SKM-1 (cell line): ENCODE measurements around the gene F8A1.
"Not testable (repeated sequence)": the region's sequence is repeated elsewhere in the genome, so short reads cannot be mapped to it uniquely, and the experiment has no call there.

Source experiments
- DNase-seq: peaks from one replicate; lab custom pipeline; 2025; ENCODE audit not compliant: unreplicated experiment; lab: John Stamatoyannopoulos, UW

F8A1 gene

DNA sequence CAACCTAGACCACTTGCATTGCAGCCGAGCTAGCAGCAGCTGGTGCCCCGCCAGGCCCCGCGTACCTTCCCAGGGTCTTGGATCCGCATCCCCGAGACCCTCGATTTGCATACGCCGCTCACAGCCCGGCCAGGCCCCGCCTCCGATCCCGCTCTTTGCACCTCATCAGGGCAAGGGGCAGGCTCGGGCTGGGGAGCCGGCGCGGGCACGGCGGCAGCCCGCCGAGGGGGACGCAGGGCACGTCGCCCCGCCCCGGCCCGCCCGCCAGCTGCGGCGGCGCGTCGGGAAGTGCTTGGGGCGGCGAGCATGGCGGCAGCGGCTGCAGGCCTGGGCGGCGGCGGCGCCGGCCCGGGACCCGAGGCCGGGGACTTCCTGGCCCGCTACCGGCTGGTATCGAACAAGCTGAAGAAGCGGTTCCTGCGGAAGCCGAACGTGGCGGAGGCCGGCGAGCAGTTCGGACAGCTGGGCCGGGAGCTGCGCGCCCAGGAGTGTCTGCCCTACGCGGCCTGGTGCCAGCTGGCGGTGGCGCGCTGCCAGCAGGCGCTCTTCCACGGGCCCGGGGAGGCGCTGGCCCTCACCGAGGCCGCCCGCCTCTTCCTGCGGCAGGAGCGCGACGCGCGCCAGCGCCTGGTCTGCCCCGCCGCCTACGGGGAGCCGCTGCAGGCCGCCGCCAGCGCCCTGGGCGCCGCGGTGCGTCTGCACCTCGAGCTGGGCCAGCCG is at the start of gene F8A1:
Gene F8A1, plus strand, starts transcription at position 287 of the 720 bp plus-strand sequence. Its CDS starts 20 bp downstream, at position 307.
- not testable (repeated sequence) for DNase-seq

- peak; percentile 1 for DNase-seq
Measured at GRCh38 chrX:154840856-154841255, 45.3 kb upstream of the F8A1 start.

- DNase-seq, result no peak
Measured at GRCh38 chrX:154850957-154851611, 35.1 kb upstream of the F8A1 start.

- DNase-seq, result no peak
Measured at GRCh38 chrX:154855256-154855655, 30.9 kb upstream of the F8A1 start.

- not testable (repeated sequence) for DNase-seq
Measured at GRCh38 chrX:154868522-154868921, 17.6 kb upstream of the F8A1 start.

- no peak for DNase-seq
Measured at GRCh38 chrX:154873329-154873728, 12.8 kb upstream of the F8A1 start.

GRCh38 chrX:154884069-154884468 is 2.1 kb upstream of the F8A1 start:
- DNase-seq, result not testable (repeated sequence)

GRCh38 chrX:154885057-154885456 is 1.1 kb upstream of the F8A1 start:
- not testable (repeated sequence) for DNase-seq

- DNase-seq, result not testable (repeated sequence)
Measured at GRCh38 chrX:154885549-154885948, 606 bp upstream of the F8A1 start.

DNA sequence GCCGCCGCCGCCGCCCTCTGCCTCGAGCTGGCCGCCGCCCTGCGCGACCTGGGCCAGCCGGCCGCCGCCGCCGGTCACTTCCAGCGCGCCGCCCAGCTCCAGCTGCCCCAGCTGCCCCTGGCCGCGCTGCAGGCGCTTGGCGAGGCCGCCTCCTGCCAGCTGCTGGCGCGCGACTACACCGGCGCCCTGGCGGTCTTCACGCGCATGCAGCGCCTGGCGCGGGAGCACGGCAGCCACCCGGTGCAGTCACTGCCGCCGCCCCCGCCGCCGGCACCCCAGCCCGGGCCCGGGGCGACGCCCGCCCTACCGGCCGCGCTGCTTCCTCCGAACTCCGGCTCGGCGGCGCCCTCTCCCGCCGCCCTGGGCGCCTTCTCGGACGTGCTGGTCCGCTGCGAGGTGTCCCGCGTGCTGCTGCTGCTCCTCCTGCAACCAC is 650 bp downstream of the F8A1 start:
- DNase-seq, result not testable (repeated sequence)

- DNase-seq, result no peak
Measured at GRCh38 chrX:154890990-154891639, 5.0 kb downstream of the F8A1 start.

DNA sequence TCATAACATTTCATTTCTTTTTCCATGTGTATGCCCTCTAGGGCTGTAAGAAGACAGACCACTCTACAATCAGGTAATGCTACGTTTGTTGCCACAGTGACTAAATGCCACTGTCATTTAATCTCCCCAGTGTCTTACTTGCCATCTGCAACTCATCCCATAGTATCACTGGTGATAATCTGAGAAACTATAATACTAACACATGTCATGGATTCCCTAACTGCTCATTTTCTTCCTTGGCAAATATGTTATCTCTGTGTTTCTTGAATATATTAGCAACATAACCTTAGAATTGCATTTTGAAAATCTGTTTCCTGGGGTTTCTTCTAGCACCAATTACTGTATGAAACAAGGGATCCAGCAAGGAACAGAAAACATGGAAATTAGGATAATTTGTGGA is 6.1 kb downstream of the F8A1 start:
- DNase-seq, result no peak

DNA sequence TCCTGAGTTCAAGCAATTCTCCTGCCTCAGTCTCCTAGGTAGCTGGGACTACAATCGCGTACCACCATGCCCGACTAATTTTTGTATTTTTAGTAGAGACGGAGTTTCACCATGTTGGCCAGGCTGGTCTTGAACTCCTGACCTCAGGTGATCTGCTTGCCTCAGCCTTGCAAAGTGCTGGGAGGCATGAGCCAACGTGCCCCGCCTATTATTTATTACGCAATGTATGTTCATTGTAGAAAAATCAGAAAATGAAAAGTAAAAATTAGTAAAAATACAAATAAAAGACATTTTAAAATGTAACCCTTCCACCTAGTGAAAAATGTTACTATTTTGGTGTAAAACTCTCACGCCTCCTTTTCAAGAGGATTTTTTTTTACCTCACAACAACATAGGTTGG is 14.2 kb downstream of the F8A1 start:
- DNase-seq, result no peak

DNA sequence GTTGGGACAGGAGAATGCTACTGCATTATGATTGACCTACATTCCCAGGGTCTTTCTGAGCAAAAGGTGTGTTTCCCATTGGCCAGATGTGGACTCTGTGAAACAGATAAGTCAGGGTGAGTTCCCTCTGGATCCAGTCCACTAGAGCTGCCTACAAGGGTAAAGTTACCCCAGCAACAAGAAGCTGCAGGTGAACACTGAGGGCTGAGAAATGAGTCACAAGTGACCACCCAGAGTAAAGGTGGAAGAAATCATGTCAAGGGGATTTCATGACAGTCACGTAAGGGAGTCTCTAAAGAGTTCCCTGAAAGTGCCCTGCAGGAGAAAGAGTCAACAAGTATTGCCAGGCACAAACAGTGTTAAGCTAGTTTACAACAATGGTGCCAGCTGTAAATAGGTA is 16.3 kb downstream of the F8A1 start:
- no peak for DNase-seq

- DNase-seq, result no peak
Measured at GRCh38 chrX:154908821-154909220, 22.7 kb downstream of the F8A1 start.

GRCh38 chrX:154910048-154910447 is 23.9 kb downstream of the F8A1 start:
- not testable (repeated sequence) for DNase-seq

DNA sequence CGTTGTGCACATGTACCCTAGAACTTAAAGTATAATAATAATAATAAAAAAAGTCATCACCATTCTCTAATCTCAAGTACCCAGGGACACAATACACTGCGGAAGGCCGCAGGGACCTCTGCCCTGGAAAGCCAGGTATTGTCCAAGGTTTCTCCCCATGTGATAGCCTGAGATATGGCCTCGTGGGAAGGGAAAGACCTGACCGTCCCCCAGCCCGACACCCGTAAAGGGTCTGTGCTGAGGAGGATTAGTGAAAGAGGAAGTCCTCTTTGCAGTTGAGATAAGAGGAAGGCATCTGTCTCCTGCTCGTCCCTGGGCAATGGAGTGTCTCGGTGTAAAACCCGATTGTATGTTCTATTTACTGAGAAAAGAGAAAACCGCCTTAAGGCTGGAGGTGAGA is 24.4 kb downstream of the F8A1 start:
- not testable (repeated sequence) for DNase-seq

GRCh38 chrX:154914052-154914451 is 27.9 kb downstream of the F8A1 start:
- DNase-seq, result no peak

GRCh38 chrX:154918060-154918483 is 31.9 kb downstream of the F8A1 start:
- no peak for DNase-seq

DNA sequence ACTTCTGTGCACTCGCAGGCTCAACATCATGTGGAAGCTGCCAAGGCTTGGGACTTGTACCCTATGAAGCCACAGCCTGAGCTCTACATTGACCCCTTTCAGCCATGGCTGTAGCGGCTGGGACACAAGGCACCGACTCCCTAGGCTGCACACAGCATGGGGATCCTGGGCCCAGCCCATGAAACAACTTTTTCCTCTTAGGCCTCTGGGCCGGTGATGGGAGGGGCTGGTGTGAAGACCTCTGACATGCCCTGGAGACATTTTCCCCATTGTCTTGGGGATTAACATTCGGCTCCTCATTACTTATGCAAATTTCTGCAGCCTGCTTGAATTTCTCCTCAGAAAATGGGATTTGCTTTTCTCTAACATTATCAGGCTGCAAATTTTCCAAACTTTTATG is 38.6 kb downstream of the F8A1 start:
- DNase-seq, result not testable (repeated sequence)
